HG02938 (cell line): ENCODE measurements around the gene SSR3.
A peak's percentile ranks its signal among the peaks of the same experiment; 100 is the strongest.

Experiments
- ATAC-seq: cut with Tn5 transposase; IDR thresholded peaks from one replicate; pipeline ENCODE4 v1.9.1; 2021; ENCODE audit warnings: mild to moderate bottlenecking, moderate library complexity; ENCODE audit not compliant: unreplicated experiment

The SSR3 gene

GRCh38 chr3:156539802-156540201, 15.1 kb downstream of the SSR3 start:
- no peak for ATAC-seq

- ATAC-seq = no peak
Measured at GRCh38 chr3:156539051-156539450, 15.9 kb downstream of the SSR3 start.

DNA sequence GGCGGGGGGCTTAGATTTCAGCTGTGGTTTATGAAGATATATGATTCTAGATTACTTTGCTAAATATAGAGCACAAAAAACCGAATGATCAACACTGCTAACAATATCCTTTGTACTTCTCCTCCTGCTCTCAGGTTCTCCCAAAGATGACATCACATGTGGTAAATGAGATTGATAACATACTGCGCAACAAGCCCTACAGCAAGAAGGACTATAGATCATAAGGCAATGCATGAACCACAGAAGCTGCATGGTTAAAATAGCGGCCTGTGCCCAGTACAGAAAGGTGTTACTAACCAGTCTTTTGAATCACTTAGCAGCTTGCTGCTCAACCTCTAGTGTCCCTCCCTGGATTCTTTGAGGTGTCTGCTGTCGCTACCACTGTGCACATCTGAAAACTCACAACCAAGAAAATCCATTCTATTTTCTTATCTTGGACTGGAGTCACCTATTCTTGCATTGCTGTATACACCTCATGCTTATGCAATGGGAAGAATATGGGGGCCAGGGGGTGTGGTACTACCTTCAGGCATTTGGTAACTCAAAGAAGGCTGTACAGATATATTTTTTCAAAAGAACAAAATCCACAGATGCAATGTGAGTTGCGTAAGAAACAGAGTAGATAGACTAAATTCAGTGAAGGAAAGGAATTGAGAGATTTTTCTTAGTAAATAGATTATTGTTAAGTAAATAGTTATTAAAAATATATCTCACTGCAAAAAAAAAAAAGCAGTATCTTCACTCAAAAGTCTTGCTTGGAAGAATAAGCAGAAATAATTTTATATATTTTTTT, 18.2 kb downstream of the SSR3 start:
- ATAC-seq = no peak

DNA sequence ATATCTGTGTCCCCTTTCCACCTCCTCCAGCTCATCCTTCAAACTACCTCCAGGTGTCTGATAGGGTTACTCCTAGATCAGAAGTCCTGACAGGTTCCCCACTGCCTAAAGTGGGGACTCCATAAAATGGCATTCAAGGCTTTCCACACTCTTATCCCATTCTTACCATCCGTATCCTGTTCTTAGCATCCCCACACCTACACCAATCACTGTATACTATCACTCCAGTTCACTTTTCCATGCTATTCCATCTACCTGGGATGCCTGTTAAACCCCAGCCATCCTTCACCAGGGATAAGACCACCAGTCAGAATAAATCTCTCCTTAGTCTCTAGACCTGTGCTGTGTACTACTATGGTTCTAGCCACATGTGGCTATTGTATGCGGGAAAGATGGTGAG, 19.1 kb downstream of the SSR3 start:
- ATAC-seq = no peak

DNA sequence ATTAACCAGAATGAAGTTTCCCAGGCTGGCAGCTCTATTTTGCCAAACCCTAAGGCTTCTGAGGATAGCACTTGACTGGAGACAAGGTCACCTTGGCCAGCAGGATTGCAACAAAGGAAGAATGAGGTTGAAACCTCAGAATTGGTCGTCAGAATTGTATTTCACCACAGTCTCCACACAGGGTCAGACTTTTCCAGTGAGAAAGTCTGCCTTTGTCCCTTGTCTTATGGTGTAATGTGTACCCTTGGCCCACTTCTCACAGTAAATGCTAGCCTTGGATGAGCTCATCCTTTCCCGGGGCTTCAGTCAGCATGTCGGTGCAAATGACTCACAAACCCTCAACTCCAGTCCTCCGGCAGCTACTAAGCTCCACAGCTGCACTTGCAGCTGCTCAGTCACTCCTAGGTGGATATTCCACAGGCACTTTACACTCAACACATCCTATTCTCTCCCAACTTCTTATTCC, 19.7 kb downstream of the SSR3 start:
- ATAC-seq = no peak

DNA sequence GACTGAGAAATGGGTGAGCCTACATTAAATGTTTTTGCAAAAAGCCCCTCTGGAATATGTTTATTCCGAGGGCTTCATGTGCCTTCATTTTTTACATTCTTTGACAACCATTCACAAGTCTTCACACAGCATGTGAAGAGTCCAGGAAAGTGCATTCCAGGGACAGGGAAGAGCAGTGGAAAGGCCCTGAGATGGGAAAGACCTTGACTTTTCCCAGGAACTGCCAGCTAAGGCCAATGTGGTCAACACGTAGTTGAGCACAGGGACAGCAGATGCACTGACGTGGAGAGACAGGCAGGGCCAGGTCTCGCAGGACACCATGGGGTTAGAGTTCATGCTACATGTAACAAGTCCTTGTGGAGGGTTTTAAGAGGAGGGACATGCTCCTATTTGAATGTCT, 21.7 kb downstream of the SSR3 start:
- no peak for ATAC-seq

DNA sequence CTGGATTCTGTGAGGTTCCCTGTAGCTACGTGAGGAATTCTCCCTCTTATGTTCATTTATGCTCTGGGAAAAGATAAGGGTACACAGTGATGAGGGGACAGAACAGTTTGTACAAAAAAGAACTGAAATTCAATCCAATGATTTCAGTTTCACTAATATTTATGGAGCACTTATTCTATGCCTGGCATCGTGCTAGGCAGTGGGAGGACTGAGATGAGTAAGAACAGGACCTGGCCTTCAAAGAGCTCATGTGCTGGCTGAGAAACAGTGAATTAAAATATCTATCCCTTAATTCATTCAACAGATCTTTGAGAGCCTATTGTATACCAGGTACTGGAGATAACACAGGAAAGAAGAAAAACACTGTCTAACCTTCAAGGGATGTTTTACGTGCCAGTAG, 22.2 kb downstream of the SSR3 start:
- ATAC-seq = no peak

- ATAC-seq = no peak
Measured at GRCh38 chr3:156530980-156531379, 23.9 kb downstream of the SSR3 start.

DNA sequence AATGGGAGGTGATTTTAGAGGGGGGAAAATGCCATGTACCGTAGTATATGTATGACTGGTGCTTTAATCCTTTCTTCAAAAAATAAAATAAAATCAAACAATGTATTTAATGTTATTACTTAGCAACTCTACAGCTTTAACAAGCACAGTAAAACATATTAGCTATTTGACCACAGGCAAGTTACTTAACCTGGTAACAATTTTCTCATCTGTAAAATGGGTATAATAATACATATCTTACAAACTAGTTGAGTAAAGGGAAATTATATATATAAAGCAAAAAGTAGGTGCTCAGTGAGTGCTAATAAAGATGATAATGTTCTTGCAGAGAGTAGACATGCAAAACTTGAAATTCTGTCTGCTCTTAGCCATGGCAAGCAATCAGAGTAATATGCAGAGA, 27.9 kb downstream of the SSR3 start:
- ATAC-seq = no peak

DNA sequence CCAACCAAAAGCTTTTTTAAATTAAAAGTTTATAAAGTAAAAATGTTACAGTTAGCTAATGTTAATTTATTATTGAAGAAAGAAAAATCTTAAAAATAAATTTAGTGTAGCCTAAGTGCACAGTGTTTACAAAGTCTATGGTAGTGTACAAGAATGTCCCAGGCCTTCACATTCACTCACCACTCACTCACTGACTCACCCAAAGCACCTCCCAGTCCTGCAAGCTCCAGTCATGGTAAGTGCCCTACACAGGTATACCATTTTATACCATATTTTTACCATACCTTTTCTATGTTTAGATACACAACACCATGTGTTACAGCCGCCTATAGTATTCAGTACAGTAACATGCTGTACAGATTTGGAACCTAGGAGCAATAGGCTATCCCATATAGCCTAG, 29.1 kb downstream of the SSR3 start:
- no peak for ATAC-seq

GRCh38 chr3:156522673-156523072, 32.2 kb downstream of the SSR3 start:
- no peak for ATAC-seq

DNA sequence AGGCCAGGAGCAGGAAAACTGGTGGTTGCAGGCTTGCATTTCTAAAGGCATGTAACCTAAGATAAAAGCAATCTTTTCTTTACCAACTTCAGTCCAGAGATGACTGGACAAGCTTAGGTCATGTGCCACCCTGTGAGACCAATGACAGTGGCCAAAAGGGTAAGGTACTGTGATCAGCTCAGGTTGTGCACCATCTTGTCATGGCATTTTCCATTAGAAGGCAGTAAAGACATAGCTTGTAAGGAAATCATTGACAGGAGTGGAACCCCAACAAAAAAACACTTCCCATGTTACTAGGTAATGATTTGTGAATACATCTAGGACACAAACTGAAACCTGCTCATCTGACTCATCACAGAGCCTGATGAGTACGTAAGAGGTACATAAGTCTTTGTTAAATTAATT, 35.2 kb downstream of the SSR3 start:
- ATAC-seq = peak; percentile 94

- no peak for ATAC-seq
Measured at GRCh38 chr3:156518726-156519125, 36.2 kb downstream of the SSR3 start.

GRCh38 chr3:156516961-156517360, 38.0 kb downstream of the SSR3 start:
- ATAC-seq = no peak

- no peak for ATAC-seq
Measured at GRCh38 chr3:156516284-156516683, 38.6 kb downstream of the SSR3 start.

GRCh38 chr3:156513619-156514018, 41.3 kb downstream of the SSR3 start:
- ATAC-seq = no peak

GRCh38 chr3:156511987-156512677, 42.8 kb downstream of the SSR3 start:
- no peak for ATAC-seq

DNA sequence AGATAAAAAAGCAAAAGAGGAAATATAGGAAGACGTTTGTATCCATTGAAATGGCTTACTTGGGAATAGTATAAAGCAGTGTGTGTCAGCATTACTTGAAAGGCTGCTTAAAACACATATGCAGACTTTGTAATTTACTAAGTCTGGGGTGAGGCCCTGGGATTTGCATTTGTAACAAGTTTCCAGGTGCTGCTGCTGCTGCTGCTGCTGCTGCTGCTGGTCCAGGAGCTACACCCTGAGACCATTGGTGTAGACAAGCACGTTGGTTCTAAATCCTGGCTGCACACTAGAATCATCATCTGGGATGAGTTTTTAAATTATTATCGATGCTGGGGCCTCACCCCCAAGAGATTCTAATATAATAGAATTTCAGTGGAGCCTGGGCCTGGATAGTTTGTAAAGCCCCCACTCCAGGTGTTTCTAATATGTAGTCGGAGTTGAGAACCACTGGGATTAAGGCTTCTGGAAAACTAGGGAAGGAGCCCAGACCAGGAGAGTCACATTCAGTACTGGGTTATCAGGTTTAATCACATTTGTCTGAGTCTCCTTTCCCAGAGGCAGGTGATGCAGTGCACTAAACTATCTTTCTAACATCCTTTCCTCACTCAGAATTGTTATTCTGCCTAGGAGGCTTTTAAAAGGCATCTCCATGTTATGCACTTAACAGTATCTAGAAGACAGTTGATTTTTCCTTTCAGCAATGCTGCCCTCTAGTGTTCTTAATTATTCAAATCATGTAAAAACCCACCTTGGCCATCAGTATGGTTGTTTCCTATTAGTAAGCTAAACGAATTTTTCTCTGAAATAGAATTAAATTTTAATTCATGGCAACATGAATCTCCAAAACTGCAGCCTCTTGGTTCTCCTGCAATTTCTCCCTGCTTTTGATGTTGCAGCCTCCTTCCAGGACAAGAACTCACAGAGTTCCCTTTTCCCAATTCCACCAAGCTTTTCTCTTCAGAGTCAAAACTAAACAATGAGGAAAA, 45.4 kb downstream of the SSR3 start:
- peak; percentile 86 for ATAC-seq

DNA sequence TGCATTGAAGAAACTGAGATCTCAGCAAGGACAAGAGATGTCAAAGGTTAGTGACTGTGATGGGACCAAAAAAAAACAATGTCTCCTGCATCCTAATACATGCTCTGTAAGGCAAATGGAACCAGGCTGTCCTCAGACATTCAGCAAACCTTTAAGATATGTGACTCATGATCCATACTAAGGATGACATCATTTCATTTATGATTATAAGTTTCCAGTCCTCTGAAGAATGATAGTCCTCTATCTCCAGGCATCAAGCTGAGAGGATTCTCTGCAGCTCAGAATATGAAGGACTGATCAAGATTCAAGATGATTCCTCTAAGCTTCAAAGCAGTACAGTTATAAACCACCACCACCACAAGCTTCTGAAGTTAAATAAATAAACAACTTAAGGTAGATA, 47.6 kb downstream of the SSR3 start:
- ATAC-seq = no peak

GRCh38 chr3:156498307-156498706, 56.6 kb downstream of the SSR3 start:
- no peak for ATAC-seq

DNA sequence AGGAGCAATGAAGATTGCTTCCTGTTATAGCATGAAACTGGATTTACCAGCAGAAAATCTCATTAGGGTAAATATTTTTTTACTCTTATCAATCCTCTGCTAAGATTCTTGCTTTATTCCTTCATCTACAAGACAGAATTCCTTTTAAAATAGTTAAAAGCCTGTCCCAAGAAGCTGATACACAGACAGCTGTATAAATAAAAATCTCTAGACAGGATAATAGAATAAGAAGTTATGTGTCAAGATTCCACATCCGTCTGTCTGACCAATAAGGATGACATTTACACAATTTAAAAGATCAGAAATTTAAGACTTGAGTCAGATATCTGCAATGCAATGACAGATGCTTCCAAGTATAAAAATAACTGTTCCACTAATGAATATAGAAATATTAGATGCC, 57.6 kb downstream of the SSR3 start:
- no peak for ATAC-seq
